ENCODE measurements around the gene RNF150. TPM values are rescaled to one million over a fixed set of nuclear protein-coding genes. Genes with fewer than 3 reads are reported as not detected.

RNF150 gene
- total RNA-seq, 1 experiment from 2014 or later: 0.15 TPM

- no TSS peak for BruUV-seq (replicated peaks)
- H4K20me1 ChIP-seq (ENCODE audit: insufficient read depth): no peaks in the 10 kb centered on the region
- H3K79me2 ChIP-seq (ENCODE audit: low read depth): no peaks in the 10 kb centered on the region
- POLR2A ChIA-PET (ENCODE audit: unreplicated experiment): no interaction called here
- H3K9me3 ChIP-seq (ENCODE audit: insufficient read depth, low read depth): no peaks in the 10 kb centered on the region
- H3K4me1 ChIP-seq (replicated peaks; ENCODE audit: insufficient read depth): no peaks in the 10 kb centered on the region
- intact Hi-C loops (cut with micrococcal nuclease; ENCODE audit: unreplicated experiment): no loop called here
- H3K4me3 ChIP-seq: no peak overlapping the region
- H3K9me2 ChIP-seq (ENCODE audit: insufficient read depth): no peaks in the 10 kb centered on the region
- no peak overlapping the region for H3K4me2 ChIP-seq
- TF ChIP-seq CTCF (conservative IDR thresholded peaks at IDR 0.05) (no peak), EZH2 (IDR thresholded peaks at IDR 0.05; ENCODE audit: low read depth) (no peak)
- H3K27me3 ChIP-seq (ENCODE audit: insufficient read depth, low read depth): no peaks in the 10 kb centered on the region
- no peaks in the 10 kb centered on the region for H3K36me3 ChIP-seq (ENCODE audit: low read depth)
- DNase-seq: no peak
- no peaks in the 10 kb centered on the region for H3F3A ChIP-seq (ENCODE audit: insufficient read depth, low read depth)
- no peak overlapping the region for H2AFZ ChIP-seq
- CTCF ChIA-PET: no interaction called here
- no peak overlapping the region for H3K27ac ChIP-seq
These were observed 11.4 kb downstream of the RNF150 start for GRCh38 chr4:141121768-141122454.

- BruUV-seq (replicated peaks): no TSS peak
- intact Hi-C loops (cut with micrococcal nuclease; ENCODE audit: unreplicated experiment): no loop called here
These were observed 12.2 kb downstream of the RNF150 start for GRCh38 chr4:141121101-141121500.

GRCh38 chr4:141120036-141120593, 13.2 kb downstream of the RNF150 start:
- no peaks in the 10 kb centered on the region for H3K9me2 ChIP-seq (ENCODE audit: insufficient read depth)
- H2AFZ ChIP-seq: no peak overlapping the region
- intact Hi-C loops (cut with micrococcal nuclease; ENCODE audit: unreplicated experiment): no loop called here
- TF ChIP-seq CTCF (conservative IDR thresholded peaks at IDR 0.05) (no peak), EZH2 (IDR thresholded peaks at IDR 0.05; ENCODE audit: low read depth) (no peak)
- no peak overlapping the region for H3K27ac ChIP-seq
- ChIA-PET POLR2A (ENCODE audit: unreplicated experiment) (no interaction called here), CTCF (no interaction called here)
- no peak overlapping the region for H3K4me2 ChIP-seq
- H3K4me3 ChIP-seq: no peak overlapping the region
- no peaks in the 10 kb centered on the region for H3K9me3 ChIP-seq (ENCODE audit: insufficient read depth, low read depth)
- no peaks in the 10 kb centered on the region for H3F3A ChIP-seq (ENCODE audit: insufficient read depth, low read depth)
- BruUV-seq (replicated peaks): no TSS peak
- H4K20me1 ChIP-seq (ENCODE audit: insufficient read depth): no peaks in the 10 kb centered on the region
- DNase-seq: no peak
- H3K4me1 ChIP-seq (replicated peaks; ENCODE audit: insufficient read depth): no peaks in the 10 kb centered on the region
- H3K79me2 ChIP-seq (ENCODE audit: low read depth): no peaks in the 10 kb centered on the region
- no peaks in the 10 kb centered on the region for H3K36me3 ChIP-seq (ENCODE audit: low read depth)
- no peaks in the 10 kb centered on the region for H3K27me3 ChIP-seq (ENCODE audit: insufficient read depth, low read depth)

More at GRCh38 chr4:141121101-141121500, 12.2 kb downstream of the RNF150 start:
- Histone ChIP-seq H3K4me1 (replicated peaks; ENCODE audit: insufficient read depth) (no peaks in the 10 kb centered on the region), H3K27me3 (ENCODE audit: insufficient read depth, low read depth) (no peaks in the 10 kb centered on the region), H2AFZ (no peak overlapping the region), H3K36me3 (ENCODE audit: low read depth) (no peaks in the 10 kb centered on the region), H3K4me3 (no peak overlapping the region), H3K9me2 (ENCODE audit: insufficient read depth) (no peaks in the 10 kb centered on the region), H3F3A (ENCODE audit: insufficient read depth, low read depth) (no peaks in the 10 kb centered on the region), H3K79me2 (ENCODE audit: low read depth) (no peaks in the 10 kb centered on the region), H3K9me3 (ENCODE audit: insufficient read depth, low read depth) (no peaks in the 10 kb centered on the region), H4K20me1 (ENCODE audit: insufficient read depth) (no peaks in the 10 kb centered on the region), H3K27ac (no peak overlapping the region), H3K4me2 (no peak overlapping the region)
- no peak for DNase-seq
- TF ChIP-seq CTCF (conservative IDR thresholded peaks at IDR 0.05) (no peak), EZH2 (IDR thresholded peaks at IDR 0.05; ENCODE audit: low read depth) (no peak)
- ChIA-PET CTCF (no interaction called here), POLR2A (ENCODE audit: unreplicated experiment) (no interaction called here)

All from PC-9 (cell line).